Transverse colon (tissue), 4 donors: ENCODE data around the gene C14orf119. TPM values are rescaled to one million over a fixed set of nuclear protein-coding genes. Genes with fewer than 3 reads are reported as not detected.

ENCODE experiments used
- DNase-seq: peaks from one replicate; pipeline ENCODE4 v3.0.0-alpha.2; 2019
- H3K27ac ChIP-seq, 4 donors: fragments of 200-600 bp; sonication (generic); 2 replicates each; pipeline ENCODE4 v1.5.1; 2016 to 2018; ENCODE audit warnings: inconsistent platforms in 4 of 4
- H3K27me3 ChIP-seq: fragments of 200-600 bp; sonication (generic); 2 replicates; pipeline ENCODE4 v1.5.1; 2017; ENCODE audit warnings: inconsistent platforms
- H3K36me3 ChIP-seq, 4 donors: fragments of 200-600 bp; sonication (generic); 2 replicates each; pipeline ENCODE4 v1.5.1; 2017 to 2019; ENCODE audit warnings: inconsistent platforms in 4 of 4
- H3K4me1 ChIP-seq, 4 donors: fragments of 200-600 bp; sonication (generic); 2 replicates each; pipeline ENCODE4 v1.5.1; 2017 to 2020; ENCODE audit warnings: inconsistent platforms in 4 of 4
- H3K4me3 ChIP-seq, 4 donors: fragments of 200-600 bp; sonication (generic); 1 replicate in 1 of 4; 2 replicates in 3 of 4; pipeline versions ENCODE4 v1.5.1 to v1.6.1; 2017 to 2019; ENCODE audit warnings: inconsistent platforms in 4 of 4
- H3K9me3 ChIP-seq, 2 donors: fragments of 200-600 bp; sonication (generic); 2 replicates each; pipeline ENCODE4 v1.5.1; 2017 to 2019; ENCODE audit warnings: inconsistent platforms in 2 of 2
- CTCF ChIP-seq, 5 experiments: fragments of 200-600 bp in 3 of 5; fragments of 450-650 bp in 2 of 5; sonication (generic) in 3 of 5; IDR thresholded peaks; 1 replicate in 2 of 5; 2 replicates in 3 of 5; pipeline ENCODE4 v1.5.1; 2016 to 2017; ENCODE audit warnings: antibody characterized with exemption in 5 of 5, inconsistent platforms in 3 of 5, mild to moderate bottlenecking in 2 of 5, moderate library complexity in 1 of 5
- EP300 ChIP-seq: sonication (generic); formaldehyde crosslinking; IDR thresholded peaks from one replicate; pipeline ENCODE4 v1.6.1; 2017; ENCODE audit warnings: antibody characterized with exemption, low read depth
- POLR2A ChIP-seq: fragments of 450-650 bp; IDR thresholded peaks from one replicate; pipeline ENCODE4 v1.6.1; 2016; ENCODE audit warnings: antibody characterized with exemption, mild to moderate bottlenecking, moderate library complexity
- POLR2AphosphoS5 ChIP-seq, 3 donors: sonication (generic); formaldehyde crosslinking; IDR thresholded peaks; one replicate each; pipeline ENCODE4 v1.6.1; 2016; ENCODE audit warnings: antibody characterized with exemption in 3 of 3
- WGBS, 2 donors: methylation state at CpG; one replicate each; pipeline ENCODE4 v1.1.5; 2018; ENCODE audit warnings: low coverage in 1 of 2; 5-methylcytosine and 5-hydroxymethylcytosine counted together
- in situ Hi-C, 4 donors: fragments of 200-750 bp; cut with MboI; loops; one replicate each; pipeline versions ENCODE4 v1.15.0 to v1.15.1; 2017; ENCODE audit warnings: low sequenced_read_pairs in 3 of 4, low pct_ligation_motif_present in 1 of 4, low pct_unique_long_range_greater_than_20kb in 1 of 4
- intact Hi-C: fragments of 100-400 bp; cut with DNase I; formaldehyde crosslinking; loops from one replicate; pipeline ENCODE4 v1.15.1; 2023; ENCODE audit warnings: low total_unique reads
- total RNA-seq, 4 donors: library from RNA; depleted of rRNA; stranded (reverse); fragments of >200 nt; gene quantifications; one replicate each; pipeline ENCODE4 v1.1.0, GENCODE V29; 2016

C14orf119 gene
- total RNA-seq, 4 donors from 2014 or later: 3.6 to 33.7 (median 32.0) TPM

GRCh38 chr14:23074906-23075305 is 20.4 kb upstream of the C14orf119 start:
- 93 to 100% methylated on average over 1 of the region's 1 CpG for WGBS, 2 donors
- Histone ChIP-seq H3K36me3 (peaks cover 0 to 68% (median 32%) of the 10 kb centered on the region in 4 donors), H3K27ac (no peak overlapping the region), H3K9me3 (no peaks in the 10 kb centered on the region), H3K4me3 (no peak overlapping the region), H3K4me1 (peaks cover 10 to 60% (median 31%) of the 10 kb centered on the region in 4 donors), H3K27me3 (no peaks in the 10 kb centered on the region)
- DNase-seq: no peak
- intact Hi-C loops: no loop called here
- TF ChIP-seq EP300 (no peak), CTCF (IDR thresholded peaks at IDR 0.05) (no peak), POLR2A (no peak), POLR2AphosphoS5 (IDR thresholded peaks at IDR 0.05) (no peak)
- in situ Hi-C loops: no loop called here

DNA sequence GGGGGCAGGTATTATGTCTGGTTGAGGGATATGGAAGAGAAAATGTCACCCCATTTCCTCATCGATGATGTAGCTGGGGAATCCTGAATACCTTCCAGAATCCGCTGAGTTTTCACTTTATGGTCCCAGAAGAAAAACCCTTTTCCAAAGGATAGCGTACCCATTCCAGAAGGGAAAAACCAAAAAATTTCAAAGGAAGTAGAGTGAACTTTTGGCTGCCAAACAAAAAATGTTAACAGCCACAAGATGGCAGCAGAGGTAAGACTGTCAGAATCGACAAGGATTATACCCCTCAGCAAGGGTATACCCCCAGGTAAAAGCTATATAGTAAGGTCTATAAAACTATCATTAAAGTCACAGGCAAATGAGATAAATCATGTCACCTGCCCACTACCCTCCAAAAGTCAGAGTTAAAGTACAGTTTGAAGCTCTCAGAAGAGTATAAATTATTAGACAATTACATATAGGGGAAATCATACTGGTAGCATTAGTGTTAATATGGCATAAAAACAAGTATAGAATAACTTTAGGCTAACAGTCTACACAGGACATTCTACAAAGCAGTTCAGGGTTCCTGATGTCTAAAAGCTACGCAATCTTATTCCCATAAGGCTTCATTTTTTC is 18.4 kb upstream of the C14orf119 start:
- H3K36me3 ChIP-seq: peaks cover 0 to 88% (median 42%) of the 10 kb centered on the region in 4 donors
- H3K27ac ChIP-seq: no peak overlapping the region
- TF ChIP-seq POLR2AphosphoS5 (IDR thresholded peaks at IDR 0.05) (no peak), EP300 (no peak), CTCF (IDR thresholded peaks at IDR 0.05) (peak; percentile 28 to 51 (median 49)), POLR2A (no peak)
- intact Hi-C loops: no loop called here
- H3K9me3 ChIP-seq: no peaks in the 10 kb centered on the region
- H3K4me3 ChIP-seq: no peak overlapping the region
- no peaks in the 10 kb centered on the region for H3K27me3 ChIP-seq
- DNase-seq: no peak
- 67 to 69% methylated on average over 5 of the region's 5 CpGs for WGBS, 2 donors
- in situ Hi-C loops: no loop called here
- H3K4me1 ChIP-seq: peaks cover 5 to 43% (median 17%) of the 10 kb centered on the region in 4 donors

- Histone ChIP-seq H3K27ac (peak overlapping the region; percentile 38 to 60 (median 53)), H3K4me1 (peaks cover 0 to 33% (median 7%) of the 10 kb centered on the region in 4 donors), H3K4me3 (no peak overlapping the region), H3K9me3 (no peaks in the 10 kb centered on the region), H3K36me3 (peaks cover 0 to 91% (median 44%) of the 10 kb centered on the region in 4 donors), H3K27me3 (no peaks in the 10 kb centered on the region)
- WGBS, 2 donors: 86 to 89% methylated on average over 2 to 5 of the region's 5 CpGs
- intact Hi-C loops: no loop called here
- in situ Hi-C loops: no loop called here
- no peak for DNase-seq
- TF ChIP-seq EP300: no peak
- TF ChIP-seq CTCF (IDR thresholded peaks at IDR 0.05): no peak
- no peak for TF ChIP-seq POLR2A
- no peak for TF ChIP-seq POLR2AphosphoS5 (IDR thresholded peaks at IDR 0.05)
Observed at GRCh38 chr14:23077962-23078361, 17.3 kb upstream of the C14orf119 start.

GRCh38 chr14:23078692-23079116 is 16.6 kb upstream of the C14orf119 start:
- in situ Hi-C loops (no loop called here), intact Hi-C loops (no loop called here)
- peak overlapping the region; percentile 38 to 60 (median 53) for H3K27ac ChIP-seq
- no peaks in the 10 kb centered on the region for H3K27me3 ChIP-seq
- TF ChIP-seq POLR2AphosphoS5 (IDR thresholded peaks at IDR 0.05): peak; percentile 15 to 53 (median 26)
- no peak for TF ChIP-seq POLR2A
- H3K4me1 ChIP-seq: peaks cover 0 to 28% (median 7%) of the 10 kb centered on the region in 4 donors
- H3K36me3 ChIP-seq: peaks cover 0 to 92% (median 45%) of the 10 kb centered on the region in 4 donors
- no peaks in the 10 kb centered on the region for H3K9me3 ChIP-seq
- DNase-seq: peak; percentile 69
- WGBS, 2 donors: 20 to 56% methylated on average over 1 to 2 of the region's 2 CpGs
- H3K4me3 ChIP-seq: no peak overlapping the region
